Hepatocyte (in vitro differentiated cells): Measurements from ENCODE around the gene ZNG1F. TPM values are rescaled to one million over a fixed set of nuclear protein-coding genes. Genes with fewer than 3 reads are reported as not detected.
A peak's percentile ranks its signal among the peaks of the same experiment; 100 is the strongest.
"Not testable (repeated sequence)": the region's sequence is repeated elsewhere in the genome, so short reads cannot be mapped to it uniquely, and the experiment has no call there.

ENCODE experiments used
- DNase-seq: peaks from one replicate; pipeline ENCODE4 v3.0.0-alpha.2; 2016; ENCODE audit warnings: low spot score
- H2AFZ ChIP-seq: fragments of 200-600 bp; sonication (generic); 2 replicates; pipeline ENCODE4 v1.6.0; 2016; ENCODE audit warnings: antibody characterized with exemption, mild to moderate bottlenecking
- H3K27ac ChIP-seq: fragments of 200-600 bp; sonication (generic); 2 replicates; pipeline ENCODE4 v1.5.1; 2016; ENCODE audit warnings: mild to moderate bottlenecking
- H3K27me3 ChIP-seq: fragments of 200-600 bp; sonication (generic); 2 replicates; pipeline ENCODE4 v1.6.1; 2016
- H3K36me3 ChIP-seq: fragments of 200-600 bp; sonication (generic); replicated peaks from 2 replicates; pipeline ENCODE4 v1.5.1; 2016; ENCODE audit warnings: low read depth; ENCODE audit not compliant: insufficient read depth
- H3K4me1 ChIP-seq: fragments of 200-600 bp; sonication (generic); 2 replicates; pipeline ENCODE4 v1.5.1; 2016; ENCODE audit warnings: mild to moderate bottlenecking, moderate library complexity; ENCODE audit not compliant: insufficient read depth
- H3K4me2 ChIP-seq: fragments of 200-600 bp; sonication (generic); 2 replicates; pipeline ENCODE4 v1.6.0; 2016
- H3K4me3 ChIP-seq: fragments of 200-600 bp; sonication (generic); 2 replicates; pipeline ENCODE4 v1.5.1; 2016; ENCODE audit warnings: mild to moderate bottlenecking
- H3K79me2 ChIP-seq: fragments of 200-600 bp; sonication (generic); 2 replicates; pipeline ENCODE4 v1.6.0; 2017; ENCODE audit warnings: mild to moderate bottlenecking
- H3K9me2 ChIP-seq: fragments of 200-600 bp; sonication (generic); replicated peaks from 2 replicates; pipeline ENCODE4 v1.6.0; 2017; ENCODE audit warnings: mild to moderate bottlenecking; ENCODE audit not compliant: insufficient read depth
- H3K9me3 ChIP-seq: fragments of 200-600 bp; sonication (generic); 2 replicates; pipeline ENCODE4 v1.5.1; 2016; ENCODE audit warnings: low read depth, mild to moderate bottlenecking
- H4K20me1 ChIP-seq: fragments of 200-600 bp; sonication (generic); 2 replicates; pipeline ENCODE4 v1.6.0; 2016; ENCODE audit warnings: mild to moderate bottlenecking; ENCODE audit not compliant: insufficient read depth, poor library complexity, severe bottlenecking
- WGBS: methylation state at CpG from one replicate; pipeline ENCODE4 v1.1.6; 2016; ENCODE audit warnings: low lambda C conversion rate; ENCODE audit errors: missing lambda C conversion rate; 5-methylcytosine and 5-hydroxymethylcytosine counted together
- polyA plus RNA-seq: library from polyadenylated mRNA; unstranded; fragments of >200 nt; fragmentation: Nextera tagmentation; extraction: Ambion mirVana; gene quantifications from 2 replicates; pipeline ENCODE4 v1.2.1, GENCODE V29; 2016
- total RNA-seq: library from RNA; depleted of rRNA; stranded (reverse); fragments of >200 nt; gene quantifications from 2 replicates; pipeline ENCODE4 v1.2.3, GENCODE V29; 2014

The ZNG1F gene
- total RNA-seq, result 19.2 and 30.2 TPM in 2 replicates
- polyA plus RNA-seq, result 10.5 and 14.3 TPM in 2 replicates

DNA sequence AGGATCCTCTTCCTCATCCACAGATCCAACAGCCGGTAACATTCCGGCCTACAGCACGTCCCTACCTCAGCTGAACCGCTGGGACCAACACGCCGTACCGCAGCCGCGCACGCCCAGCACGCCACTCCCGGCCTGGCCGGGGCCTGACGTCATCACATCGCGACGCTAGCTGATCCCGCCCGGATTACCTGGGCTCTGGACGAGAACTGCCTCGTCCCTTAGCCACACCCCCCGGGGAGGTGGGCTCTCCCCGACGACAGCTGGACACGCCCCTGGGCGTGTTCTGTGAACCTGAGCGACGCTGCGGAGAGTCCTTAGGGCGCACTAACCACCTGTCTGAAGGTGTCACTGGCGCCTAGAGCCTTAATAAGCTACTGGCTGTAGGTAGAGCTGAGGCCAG, at the start of gene ZNG1F:
TSS of gene ZNG1F (minus strand) at position 101 of the 400 bp plus-strand sequence. CDS start at position 42, 59 bp downstream.
- H3K36me3 ChIP-seq, H2AFZ ChIP-seq, H3K4me2 ChIP-seq, H3K27ac ChIP-seq, H3K79me2 ChIP-seq, H4K20me1 ChIP-seq, H3K9me3 ChIP-seq, DNase-seq, H3K27me3 ChIP-seq, H3K9me2 ChIP-seq, H3K4me3 ChIP-seq, H3K4me1 ChIP-seq: not testable (repeated sequence)
- no CpG with 5 or more reads among the region's 31 CpGs for WGBS

DNA sequence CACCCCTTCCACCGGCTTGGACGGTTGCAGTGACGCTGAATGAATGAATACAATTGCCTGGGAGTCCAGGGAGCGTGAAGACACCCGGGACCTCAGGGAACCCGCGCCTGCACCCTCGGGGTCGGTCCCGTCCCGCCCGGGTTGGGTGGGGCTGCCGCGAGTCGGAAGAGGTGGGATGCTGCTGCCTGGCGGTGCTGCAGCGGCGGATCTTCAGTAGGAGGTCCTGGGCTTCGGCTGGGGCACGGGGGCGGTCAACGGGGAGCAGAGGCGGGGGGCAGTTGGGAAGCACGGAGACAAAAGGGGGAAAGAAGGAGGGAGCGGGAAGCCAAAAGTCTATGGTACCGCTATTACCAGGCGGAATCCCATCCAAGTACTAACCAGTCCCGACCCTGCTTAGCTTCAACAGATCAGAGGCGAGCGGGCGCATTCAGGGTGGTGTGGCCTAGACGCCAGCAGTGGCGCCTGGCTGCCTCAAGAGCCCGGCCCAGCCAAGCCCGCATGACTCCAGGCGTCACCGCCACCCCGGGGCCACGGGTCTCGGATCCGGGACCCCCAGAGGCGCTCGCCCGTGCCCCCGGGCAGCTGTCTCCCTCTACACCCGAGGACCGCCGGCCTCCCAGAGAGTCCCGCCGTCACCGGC, 48.1 kb upstream of the ZNG1F start:
- not testable (repeated sequence) for H4K20me1 ChIP-seq, H3K4me3 ChIP-seq, H3K9me2 ChIP-seq, H3K9me3 ChIP-seq, DNase-seq, H2AFZ ChIP-seq, H3K79me2 ChIP-seq, H3K27me3 ChIP-seq, H3K36me3 ChIP-seq, H3K4me1 ChIP-seq, H3K27ac ChIP-seq
- 67% methylated on average over 27 of the region's 51 CpGs for WGBS
- H3K4me2 ChIP-seq, result peak overlapping the region; percentile 59

- H3K9me3 ChIP-seq, result not testable (repeated sequence)
- WGBS, result 86% methylated on average over 17 of the region's 23 CpGs
Observed at GRCh38 chr9:41236486-41237109, 47.5 kb upstream of the ZNG1F start.

DNA sequence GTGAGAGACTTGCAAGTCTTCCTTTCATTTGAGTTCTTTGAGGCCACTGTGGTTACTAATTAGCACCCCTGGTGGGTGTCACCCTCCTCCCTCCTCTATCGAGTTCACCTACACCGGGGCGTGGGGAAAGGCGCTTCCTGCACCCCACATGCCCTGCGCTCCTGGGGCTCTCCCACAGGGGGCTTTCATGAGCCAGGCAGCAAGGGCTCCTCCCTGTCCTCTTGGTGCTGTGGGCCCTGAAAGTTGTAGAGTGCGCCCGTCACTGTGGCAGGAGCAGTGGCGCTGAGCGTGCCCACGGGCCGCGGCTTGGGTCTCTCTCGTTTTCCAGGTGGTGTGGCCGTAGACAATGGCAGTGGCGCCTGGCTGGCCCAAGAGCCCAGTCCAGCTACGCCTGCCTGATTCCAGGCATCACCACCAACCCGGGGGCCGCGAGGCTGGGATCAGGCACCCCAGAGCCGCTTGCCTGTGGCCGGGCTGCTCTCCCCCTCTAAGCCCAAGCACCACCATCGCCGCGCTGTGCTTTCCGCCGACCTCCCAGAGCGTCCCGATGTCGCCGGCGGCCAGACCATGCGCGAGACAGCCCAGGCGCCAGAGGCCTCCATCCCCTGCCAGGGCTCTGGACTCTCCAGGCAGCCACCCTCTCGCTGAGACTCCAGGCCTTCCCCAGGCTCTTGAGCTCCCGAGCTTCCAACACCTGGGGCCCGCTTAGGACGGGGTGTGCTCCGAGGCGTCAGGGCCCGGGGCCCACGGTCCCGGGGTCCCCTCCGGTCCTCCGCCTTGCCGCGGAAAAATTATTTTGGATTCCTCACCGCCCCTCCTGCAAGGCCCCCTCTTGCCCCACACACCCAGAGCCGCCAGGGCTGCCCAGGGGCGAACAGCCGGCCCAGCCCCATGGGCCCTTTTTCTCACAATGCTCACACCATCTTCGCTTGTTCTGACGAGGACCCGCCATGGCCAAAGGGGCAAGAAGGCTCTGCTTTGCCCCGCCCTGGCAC, 46.0 kb upstream of the ZNG1F start:
- not testable (repeated sequence) for H3K4me3 ChIP-seq, H4K20me1 ChIP-seq, H3K9me2 ChIP-seq, H3K9me3 ChIP-seq, DNase-seq, H3K79me2 ChIP-seq, H2AFZ ChIP-seq, H3K4me2 ChIP-seq, H3K36me3 ChIP-seq, H3K27me3 ChIP-seq, H3K27ac ChIP-seq, H3K4me1 ChIP-seq
- WGBS, result 79% methylated on average over 55 of the region's 55 CpGs

More at GRCh38 chr9:41236486-41237109, 47.5 kb upstream of the ZNG1F start:
- H3K9me2 ChIP-seq, DNase-seq, H3K4me3 ChIP-seq, H2AFZ ChIP-seq, H3K79me2 ChIP-seq, H3K4me1 ChIP-seq, H3K36me3 ChIP-seq, H4K20me1 ChIP-seq, H3K4me2 ChIP-seq, H3K27me3 ChIP-seq, H3K27ac ChIP-seq: not testable (repeated sequence)

GRCh38 chr9:41234221-41234620, 45.1 kb upstream of the ZNG1F start:
- H3K4me2 ChIP-seq, DNase-seq, H3K4me1 ChIP-seq, H4K20me1 ChIP-seq, H3K9me2 ChIP-seq, H3K4me3 ChIP-seq, H2AFZ ChIP-seq, H3K36me3 ChIP-seq, H3K27me3 ChIP-seq, H3K9me3 ChIP-seq, H3K79me2 ChIP-seq, H3K27ac ChIP-seq: not testable (repeated sequence)
- 68% methylated on average over 3 of the region's 3 CpGs for WGBS

GRCh38 chr9:41232326-41232725, 43.2 kb upstream of the ZNG1F start:
- not testable (repeated sequence) for H3K79me2 ChIP-seq, H4K20me1 ChIP-seq, H3K36me3 ChIP-seq, H3K27ac ChIP-seq, H3K9me3 ChIP-seq, H3K9me2 ChIP-seq, H3K4me2 ChIP-seq, H3K4me1 ChIP-seq, H3K4me3 ChIP-seq, H2AFZ ChIP-seq, H3K27me3 ChIP-seq
- DNase-seq, result peak; percentile 28
- 82% methylated on average over 10 of the region's 10 CpGs for WGBS

DNA sequence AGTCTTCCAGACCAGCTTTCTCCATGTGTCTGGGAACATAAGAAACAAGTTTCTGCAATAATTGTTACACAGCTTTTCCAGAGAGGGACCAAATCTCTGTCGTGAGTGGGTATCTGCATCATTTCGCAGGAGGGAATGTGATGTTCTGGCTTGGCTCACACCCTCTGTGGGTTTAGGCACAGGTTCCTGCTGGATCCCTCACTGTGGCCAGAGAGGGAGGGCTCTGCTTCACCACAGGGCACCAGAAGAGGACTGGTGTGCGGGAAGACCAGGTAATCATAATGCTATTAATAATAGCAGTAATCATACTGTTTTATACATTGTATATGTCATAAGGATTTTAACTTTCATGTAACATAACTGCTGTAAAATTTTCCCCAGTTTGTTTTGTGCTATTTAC, 41.3 kb upstream of the ZNG1F start:
- H3K4me1 ChIP-seq, H3K9me2 ChIP-seq, DNase-seq, H3K4me3 ChIP-seq, H3K9me3 ChIP-seq, H2AFZ ChIP-seq, H3K27me3 ChIP-seq, H3K79me2 ChIP-seq, H3K27ac ChIP-seq, H3K36me3 ChIP-seq, H4K20me1 ChIP-seq, H3K4me2 ChIP-seq: not testable (repeated sequence)
- WGBS, result 68% methylated on average over 3 of the region's 3 CpGs
